Measurements from ENCODE around the gene CEP83. TPM values are rescaled to one million over a fixed set of nuclear protein-coding genes. Genes with fewer than 3 reads are reported as not detected.

Gene CEP83
- total RNA-seq, 6 donors from 2014 or later: 9.7 to 40.9 (median 16.2) TPM

DNA sequence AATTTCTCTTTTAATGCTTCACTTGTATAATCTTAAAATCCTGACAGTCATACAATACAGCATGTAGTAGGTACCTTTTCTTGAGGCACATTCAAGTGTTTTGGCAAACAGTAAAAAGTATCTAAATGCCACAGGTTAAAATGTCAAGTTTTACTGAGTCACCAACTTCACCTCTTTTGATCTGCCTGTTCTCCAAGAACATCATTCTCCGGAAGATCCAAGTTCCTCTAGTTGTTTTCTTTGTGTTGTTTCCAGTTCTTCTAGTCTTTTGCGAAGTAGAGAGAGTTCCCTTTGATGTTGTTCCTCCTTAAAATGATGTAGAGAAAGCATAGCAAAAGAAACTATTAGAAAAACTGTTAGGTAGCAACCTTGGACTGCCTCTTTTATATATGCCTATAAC, 151.1 kb downstream of the CEP83 start:
- no peak overlapping the region for H3K27ac ChIP-seq
- ATAC-seq (ENCODE audit: low FRiP score in 2 of 2) (no peak), DNase-seq (no peak)
- TF ChIP-seq POLR2AphosphoS5 (IDR thresholded peaks at IDR 0.05) (no peak), EP300 (IDR thresholded peaks at IDR 0.05) (peak in 1 of 4 donors; percentile 51), POLR2A (IDR thresholded peaks at IDR 0.05) (no peak)
- TF ChIP-seq, protein P1, sequence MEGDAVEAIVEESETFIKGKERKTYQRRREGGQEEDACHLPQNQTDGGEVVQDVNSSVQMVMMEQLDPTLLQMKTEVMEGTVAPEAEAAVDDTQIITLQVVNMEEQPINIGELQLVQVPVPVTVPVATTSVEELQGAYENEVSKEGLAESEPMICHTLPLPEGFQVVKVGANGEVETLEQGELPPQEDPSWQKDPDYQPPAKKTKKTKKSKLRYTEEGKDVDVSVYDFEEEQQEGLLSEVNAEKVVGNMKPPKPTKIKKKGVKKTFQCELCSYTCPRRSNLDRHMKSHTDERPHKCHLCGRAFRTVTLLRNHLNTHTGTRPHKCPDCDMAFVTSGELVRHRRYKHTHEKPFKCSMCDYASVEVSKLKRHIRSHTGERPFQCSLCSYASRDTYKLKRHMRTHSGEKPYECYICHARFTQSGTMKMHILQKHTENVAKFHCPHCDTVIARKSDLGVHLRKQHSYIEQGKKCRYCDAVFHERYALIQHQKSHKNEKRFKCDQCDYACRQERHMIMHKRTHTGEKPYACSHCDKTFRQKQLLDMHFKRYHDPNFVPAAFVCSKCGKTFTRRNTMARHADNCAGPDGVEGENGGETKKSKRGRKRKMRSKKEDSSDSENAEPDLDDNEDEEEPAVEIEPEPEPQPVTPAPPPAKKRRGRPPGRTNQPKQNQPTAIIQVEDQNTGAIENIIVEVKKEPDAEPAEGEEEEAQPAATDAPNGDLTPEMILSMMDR (IDR thresholded peaks at IDR 0.05): no peak
- peaks cover 0 to 25% (median 0%) of the 10 kb centered on the region in 4 donors for H3K36me3 ChIP-seq
- peaks cover 11 to 20% (median 18%) of the 10 kb centered on the region in 4 donors for H3K4me1 ChIP-seq
- no peak overlapping the region for H3K4me3 ChIP-seq
- 60 to 63% methylated on average over 2 of the region's 2 CpGs for WGBS, 2 donors
- no peaks in the 10 kb centered on the region for H3K9me3 ChIP-seq
- H3K27me3 ChIP-seq: no peaks in the 10 kb centered on the region

DNA sequence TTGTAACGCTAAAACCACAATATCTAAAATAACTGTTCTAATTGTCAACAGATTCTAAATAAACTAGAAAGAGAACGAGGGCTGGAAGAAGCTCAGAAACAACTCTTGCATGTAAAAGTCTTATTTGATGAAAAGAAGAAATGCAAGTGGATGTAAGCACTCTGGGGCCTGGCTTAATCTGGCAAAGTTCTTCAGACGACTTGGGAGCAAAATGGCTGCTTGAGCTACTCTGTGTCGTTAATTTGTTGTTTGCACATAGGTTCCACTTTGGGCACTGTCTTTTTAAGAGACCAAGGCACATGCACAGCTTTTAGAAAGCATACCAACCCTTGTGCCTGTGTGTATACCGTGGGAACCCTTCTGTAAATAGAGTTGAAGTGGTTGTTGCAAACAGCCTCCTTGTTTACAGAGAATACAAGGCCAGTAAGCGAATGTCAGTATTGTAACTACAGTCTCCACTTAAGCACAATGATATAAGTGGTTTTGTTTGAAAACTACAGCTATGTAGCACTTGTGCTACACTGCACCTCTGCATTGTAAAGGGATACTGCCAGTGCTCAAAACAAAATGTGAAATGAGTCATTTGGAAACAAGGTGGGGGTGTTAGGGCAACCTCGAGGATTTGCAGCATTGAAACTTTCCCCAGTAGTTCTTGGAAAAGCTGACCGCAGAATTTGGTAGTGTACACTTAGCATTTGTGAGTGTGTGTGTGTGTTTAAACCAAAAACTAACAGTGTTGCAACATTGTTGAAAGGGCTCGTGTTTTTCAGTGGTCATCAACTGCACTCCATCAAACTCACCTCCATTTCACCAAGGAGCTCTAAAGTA, 154.3 kb downstream of the CEP83 start:
- peak in 1 of 2 donors; percentile 56 for DNase-seq
- WGBS, 2 donors: 47 to 51% methylated on average over 9 of the region's 9 CpGs
- peaks cover 0 to 34% (median 0%) of the 10 kb centered on the region in 4 donors for H3K36me3 ChIP-seq
- H3K4me1 ChIP-seq: peaks cover 11 to 20% (median 18%) of the 10 kb centered on the region in 4 donors
- TF ChIP-seq, protein P1 (IDR thresholded peaks at IDR 0.05): no peak
- TF ChIP-seq POLR2AphosphoS5 (IDR thresholded peaks at IDR 0.05) (peak; percentile 24 to 54), EP300 (IDR thresholded peaks at IDR 0.05) (peak in 1 of 4 donors; percentile 90), POLR2A (IDR thresholded peaks at IDR 0.05) (no peak)
- peak overlapping the region; percentile 17 to 58 (median 49) for H3K27ac ChIP-seq
- H3K9me3 ChIP-seq: no peaks in the 10 kb centered on the region
- H3K27me3 ChIP-seq: no peaks in the 10 kb centered on the region
- ATAC-seq (ENCODE audit: low FRiP score in 2 of 2): peak; percentile 57 to 92
- H3K4me3 ChIP-seq: no peak overlapping the region

DNA sequence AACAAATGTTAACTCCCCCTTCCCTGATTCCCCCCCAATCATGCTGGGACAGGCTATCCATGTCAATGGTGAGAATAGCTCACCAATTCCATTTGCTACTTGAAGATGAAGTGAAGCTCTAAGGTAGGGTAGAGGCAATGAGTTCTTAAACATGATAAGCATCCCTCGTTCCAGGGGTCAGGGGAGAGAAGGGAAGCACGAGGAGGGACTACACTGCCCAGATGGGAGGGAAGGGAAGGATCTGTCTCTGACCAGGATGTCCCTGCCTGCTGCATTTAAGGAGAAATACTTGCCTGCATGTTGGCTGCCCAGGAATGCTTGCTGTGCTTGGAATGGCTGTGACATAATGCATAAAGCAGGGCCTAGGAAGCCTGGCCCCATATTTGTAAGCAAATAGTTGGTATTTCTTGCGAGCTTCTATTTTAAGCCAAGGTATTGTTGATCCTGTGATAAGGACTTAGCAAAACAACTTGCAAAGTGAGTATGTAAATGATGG, 155.1 kb downstream of the CEP83 start:
- peaks cover 0 to 34% (median 0%) of the 10 kb centered on the region in 4 donors for H3K36me3 ChIP-seq
- peak; percentile 40 to 78 for ATAC-seq (ENCODE audit: low FRiP score in 2 of 2)
- TF ChIP-seq EP300 (IDR thresholded peaks at IDR 0.05) (no peak), POLR2A (IDR thresholded peaks at IDR 0.05) (no peak), POLR2AphosphoS5 (IDR thresholded peaks at IDR 0.05) (no peak)
- TF ChIP-seq, protein P1 (IDR thresholded peaks at IDR 0.05): no peak
- peak overlapping the region; percentile 17 to 58 (median 42) for H3K27ac ChIP-seq
- H3K9me3 ChIP-seq: no peaks in the 10 kb centered on the region
- WGBS, 2 donors: 50 to 56% methylated on average over 3 of the region's 3 CpGs
- peaks cover 11 to 20% (median 18%) of the 10 kb centered on the region in 4 donors for H3K4me1 ChIP-seq
- DNase-seq: no peak
- no peaks in the 10 kb centered on the region for H3K27me3 ChIP-seq
- H3K4me3 ChIP-seq: no peak overlapping the region

DNA sequence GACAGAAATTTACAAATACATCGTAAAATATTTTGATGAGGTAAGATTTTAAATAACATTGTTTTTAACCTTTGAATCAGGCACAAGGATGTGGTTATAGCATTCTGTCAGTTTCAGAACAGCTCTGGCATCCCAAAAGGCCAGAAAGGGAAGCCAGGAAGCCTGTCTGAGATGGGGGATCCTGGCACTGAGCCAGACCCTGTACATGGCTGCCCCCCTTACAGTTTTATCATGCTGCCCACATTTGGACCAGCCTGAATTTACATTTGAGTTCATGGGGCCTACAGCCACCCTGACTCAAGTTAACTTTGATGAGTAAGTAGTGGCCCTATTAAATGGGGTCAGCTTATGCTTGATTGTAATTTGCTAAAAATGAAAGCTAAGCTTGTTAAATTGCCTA, 155.7 kb downstream of the CEP83 start:
- Histone ChIP-seq H3K9me3 (no peaks in the 10 kb centered on the region), H3K4me3 (no peak overlapping the region), H3K4me1 (peaks cover 16 to 20% (median 19%) of the 10 kb centered on the region in 4 donors), H3K27me3 (no peaks in the 10 kb centered on the region), H3K36me3 (peaks cover 0 to 34% (median 0%) of the 10 kb centered on the region in 4 donors), H3K27ac (peak overlapping the region in 2 of 4 donors; percentile 22 to 40)
- TF ChIP-seq EP300 (IDR thresholded peaks at IDR 0.05): no peak
- TF ChIP-seq, protein P1 (IDR thresholded peaks at IDR 0.05): no peak
- TF ChIP-seq POLR2AphosphoS5 (IDR thresholded peaks at IDR 0.05): no peak
- TF ChIP-seq POLR2A (IDR thresholded peaks at IDR 0.05): no peak
- no peak for DNase-seq
- no peak for ATAC-seq (ENCODE audit: low FRiP score in 2 of 2)
- 83 to 86% methylated on average over 1 of the region's 1 CpG for WGBS, 2 donors
